GM10266 (cell line): ENCODE data around the gene KLHL33.

Experiments used
- DNase-seq: peaks from one replicate; pipeline ENCODE4 v3.0.0; 2012; ENCODE audit errors: extremely low spot score
- CTCF ChIP-seq: IDR thresholded peaks from 2 replicates; pipeline ENCODE4 v1.5.1; 2012; ENCODE audit warnings: mild to moderate bottlenecking, low read depth; ENCODE audit not compliant: control insufficient read depth, insufficient read depth; ENCODE audit errors: missing control alignments

Gene KLHL33

DNA sequence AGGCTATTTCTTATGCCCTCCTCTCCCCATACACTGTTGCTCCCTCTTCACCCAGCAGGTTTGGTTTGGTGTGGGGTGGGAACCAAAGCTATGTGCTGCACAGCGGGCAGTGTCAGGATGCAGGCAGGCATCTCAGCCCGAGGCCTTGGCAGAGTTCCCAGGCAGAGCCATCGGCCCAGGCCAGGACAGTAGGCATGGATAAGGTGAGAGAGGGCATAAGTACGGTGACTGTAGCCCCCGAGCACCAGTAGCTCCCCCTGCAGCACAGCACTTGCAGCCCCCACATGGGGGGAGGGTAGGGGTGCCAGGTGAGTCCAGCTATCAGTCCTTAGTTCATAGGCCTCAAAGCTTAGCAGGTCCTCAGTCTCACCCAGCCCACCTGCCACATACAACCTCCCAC, 7.2 kb downstream of the KLHL33 start:
- no peak for DNase-seq
- no peak for TF ChIP-seq CTCF

DNA sequence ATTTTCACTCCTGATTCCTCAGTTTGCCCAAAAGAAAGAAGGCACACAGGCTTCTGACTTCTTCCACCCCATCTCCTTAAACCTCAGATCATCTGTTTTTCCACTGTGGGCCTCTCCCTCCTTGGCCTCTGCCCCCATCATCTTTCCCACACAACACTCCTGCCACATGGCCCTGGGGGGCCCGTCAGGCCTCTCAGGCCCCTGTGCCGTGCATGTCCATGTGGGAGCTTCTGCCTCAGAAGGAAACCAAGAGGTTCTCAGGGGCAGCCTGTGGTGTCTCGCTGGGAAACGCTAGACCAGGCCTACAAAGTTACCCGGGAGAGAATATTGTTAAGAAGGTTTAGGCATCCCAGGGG, 8.0 kb downstream of the KLHL33 start:
- no peak for DNase-seq
- TF ChIP-seq CTCF, result no peak

DNA sequence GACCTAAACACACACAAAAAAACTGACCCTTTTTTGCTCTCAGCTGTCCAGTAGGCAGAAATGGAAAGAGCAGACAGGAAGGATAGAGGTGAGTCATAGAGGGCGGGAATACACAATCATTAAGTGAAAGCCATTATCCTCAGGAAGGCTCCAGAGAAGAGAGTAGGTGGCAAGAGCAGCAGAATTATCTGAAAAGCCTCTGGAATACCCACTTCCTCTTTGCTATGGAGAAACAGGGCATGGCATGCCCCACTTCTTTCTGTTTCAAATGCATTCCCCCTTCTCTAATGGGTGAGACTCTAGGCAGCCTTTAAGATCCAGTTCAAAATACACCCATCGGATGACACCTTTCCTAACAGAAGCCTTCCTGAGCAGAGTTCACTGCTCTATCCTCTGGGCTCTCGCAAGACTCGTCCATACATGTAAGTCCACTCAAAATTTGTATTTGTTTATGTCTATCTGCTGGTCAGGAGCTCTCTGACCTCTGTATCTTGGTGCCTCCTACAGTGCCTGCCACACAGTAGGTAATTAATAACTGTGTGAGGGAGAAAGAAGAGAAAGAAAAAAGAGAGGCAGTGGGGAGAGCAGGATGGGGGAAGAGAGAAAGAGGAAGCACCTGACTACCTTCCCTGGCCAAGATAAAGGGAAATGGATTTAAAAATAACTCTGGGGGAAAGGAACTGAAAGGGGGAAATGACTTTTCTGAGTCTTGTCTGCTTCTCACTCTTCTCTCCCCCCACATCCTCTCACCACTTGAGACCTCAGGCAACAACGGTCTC, 8.5 kb downstream of the KLHL33 start:
- peak; percentile 76 for DNase-seq
- TF ChIP-seq CTCF, result no peak

GRCh38 chr14:20424851-20425250, 11.1 kb downstream of the KLHL33 start:
- no peak for TF ChIP-seq CTCF
- DNase-seq, result no peak

DNA sequence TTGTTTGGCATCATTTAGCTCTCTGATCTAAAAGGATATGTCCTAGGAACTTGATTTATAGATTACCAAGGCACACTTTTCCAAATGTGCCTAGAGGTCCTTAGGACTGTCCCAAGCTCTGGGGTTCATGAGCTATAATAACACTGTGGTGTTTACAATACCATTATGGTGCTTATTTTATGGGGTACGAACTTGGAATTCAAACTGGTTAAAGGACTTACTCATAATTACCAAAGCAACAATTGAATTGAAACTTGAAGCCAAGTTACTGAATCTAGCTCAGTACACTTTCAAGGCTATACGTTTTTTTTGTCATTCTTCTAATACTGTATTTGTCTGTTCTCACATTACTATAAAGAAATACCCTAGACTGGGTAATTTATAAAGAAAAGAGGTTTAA, 13.1 kb downstream of the KLHL33 start:
- TF ChIP-seq CTCF, result no peak
- DNase-seq, result no peak

GRCh38 chr14:20421267-20421666, 14.7 kb downstream of the KLHL33 start:
- no peak for TF ChIP-seq CTCF
- DNase-seq, result no peak

DNA sequence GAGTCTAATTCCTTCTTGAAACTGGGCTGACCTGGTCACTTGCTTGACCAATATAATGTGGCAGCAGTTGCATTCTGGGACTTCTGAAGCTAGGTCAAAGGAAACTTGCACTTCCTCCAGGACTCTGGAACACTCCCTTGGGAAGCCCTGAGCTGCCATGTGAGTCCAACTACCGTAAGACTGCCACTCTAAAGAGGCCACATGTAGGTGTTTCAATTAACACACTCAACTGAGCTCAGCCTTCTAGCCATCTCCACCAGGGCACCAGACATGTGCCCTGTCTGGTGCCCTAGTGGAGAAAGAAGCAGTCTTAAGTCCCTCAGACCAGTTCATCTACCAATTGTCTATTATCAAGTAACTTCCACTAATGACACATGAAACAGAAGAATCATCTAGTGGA, 16.5 kb downstream of the KLHL33 start:
- no peak for DNase-seq

More for the DNA sequence above, 16.5 kb downstream of the KLHL33 start:
- no peak for TF ChIP-seq CTCF
